Upper lobe of left lung (tissue), 4 donors: ENCODE measurements around the gene AKR1C4.

Source experiments
- EP300 ChIP-seq, 4 donors: sonication (generic); formaldehyde crosslinking; IDR thresholded peaks; one replicate each; pipeline ENCODE4 v1.5.1; 2017; ENCODE audit warnings: antibody characterized with exemption in 4 of 4, control low read depth in 2 of 4
- POLR2A ChIP-seq, 4 donors: fragments of 450-650 bp; IDR thresholded peaks; one replicate each; pipeline ENCODE4 v1.5.1; 2016 to 2017; ENCODE audit warnings: antibody characterized with exemption in 4 of 4, mild to moderate bottlenecking in 2 of 4
- POLR2AphosphoS5 ChIP-seq, 2 donors: sonication (generic); formaldehyde crosslinking; IDR thresholded peaks; one replicate each; pipeline ENCODE4 v1.5.1; 2017; ENCODE audit warnings: antibody characterized with exemption in 2 of 2
- TF ChIP-seq, protein P1 (sequence below), 6 experiments: fragments of 450-650 bp in 4 of 6; fragments of 200-600 bp in 2 of 6; sonication (generic) in 2 of 6; IDR thresholded peaks; one replicate each; pipeline ENCODE4 v1.5.1; 2016 to 2019; ENCODE audit warnings: antibody characterized with exemption in 6 of 6

DNA sequence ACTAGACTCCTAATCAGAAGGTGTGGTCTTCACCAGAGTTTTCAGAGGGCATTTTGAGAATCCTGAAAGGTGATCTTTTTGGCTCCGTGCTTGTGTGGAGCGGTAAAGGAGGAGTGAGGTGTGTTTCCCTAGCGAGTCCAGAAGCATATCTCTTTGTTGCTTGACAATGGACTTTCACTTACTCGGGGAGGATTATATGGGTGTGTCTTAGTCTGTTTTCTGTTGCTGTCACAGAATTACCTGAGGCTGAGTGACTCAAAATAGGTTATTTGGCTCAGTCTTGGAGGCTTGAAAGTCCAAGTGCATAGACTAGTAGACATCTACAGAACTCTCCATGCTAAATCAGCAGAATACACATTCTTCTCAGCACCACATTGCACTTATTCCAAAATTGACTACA lies 57.9 kb downstream of the AKR1C4 start:
- TF ChIP-seq, protein P1, sequence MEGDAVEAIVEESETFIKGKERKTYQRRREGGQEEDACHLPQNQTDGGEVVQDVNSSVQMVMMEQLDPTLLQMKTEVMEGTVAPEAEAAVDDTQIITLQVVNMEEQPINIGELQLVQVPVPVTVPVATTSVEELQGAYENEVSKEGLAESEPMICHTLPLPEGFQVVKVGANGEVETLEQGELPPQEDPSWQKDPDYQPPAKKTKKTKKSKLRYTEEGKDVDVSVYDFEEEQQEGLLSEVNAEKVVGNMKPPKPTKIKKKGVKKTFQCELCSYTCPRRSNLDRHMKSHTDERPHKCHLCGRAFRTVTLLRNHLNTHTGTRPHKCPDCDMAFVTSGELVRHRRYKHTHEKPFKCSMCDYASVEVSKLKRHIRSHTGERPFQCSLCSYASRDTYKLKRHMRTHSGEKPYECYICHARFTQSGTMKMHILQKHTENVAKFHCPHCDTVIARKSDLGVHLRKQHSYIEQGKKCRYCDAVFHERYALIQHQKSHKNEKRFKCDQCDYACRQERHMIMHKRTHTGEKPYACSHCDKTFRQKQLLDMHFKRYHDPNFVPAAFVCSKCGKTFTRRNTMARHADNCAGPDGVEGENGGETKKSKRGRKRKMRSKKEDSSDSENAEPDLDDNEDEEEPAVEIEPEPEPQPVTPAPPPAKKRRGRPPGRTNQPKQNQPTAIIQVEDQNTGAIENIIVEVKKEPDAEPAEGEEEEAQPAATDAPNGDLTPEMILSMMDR (IDR thresholded peaks at IDR 0.05) = no peak
- no peak for TF ChIP-seq POLR2A (IDR thresholded peaks at IDR 0.05)
- TF ChIP-seq POLR2AphosphoS5 (IDR thresholded peaks at IDR 0.05) = no peak
- TF ChIP-seq EP300 (IDR thresholded peaks at IDR 0.05) = no peak
